Fibroblast of lung (primary cell): Measurements from ENCODE around the gene CEP164. TPM values are rescaled to one million over a fixed set of nuclear protein-coding genes. Genes with fewer than 3 reads are reported as not detected.

ENCODE experiments used
- DNase-seq, 2 donors: peaks; one replicate each; pipeline versions ENCODE4 v3.0.0 to v3.0.0-alpha.2; 2010; ENCODE audit warnings: low read depth in 2 of 2
- H2AFZ ChIP-seq: 2 replicates; pipeline ENCODE4 v1.5.1; 2012; ENCODE audit warnings: low read length, control low read depth, inconsistent platforms
- H3K27ac ChIP-seq: 2 replicates; pipeline ENCODE4 v1.5.1; 2011; ENCODE audit warnings: low read length, control low read depth; ENCODE audit not compliant: insufficient read depth
- H3K27me3 ChIP-seq: 2 replicates; pipeline ENCODE4 v1.5.1; 2011; ENCODE audit warnings: mild to moderate bottlenecking, low read length; ENCODE audit not compliant: control insufficient read depth, insufficient read depth
- H3K36me3 ChIP-seq: 2 replicates; pipeline ENCODE4 v1.5.1; 2011; ENCODE audit warnings: low read length; ENCODE audit not compliant: control insufficient read depth, insufficient read depth
- H3K4me1 ChIP-seq: 2 replicates; pipeline ENCODE4 v1.5.1; 2011; ENCODE audit warnings: low read length; ENCODE audit not compliant: control insufficient read depth, insufficient read depth; ENCODE audit errors: extremely low read depth
- H3K4me2 ChIP-seq: 2 replicates; pipeline ENCODE4 v1.5.1; 2011; ENCODE audit warnings: low read length, control low read depth; ENCODE audit not compliant: insufficient read depth; ENCODE audit errors: extremely low read depth
- H3K4me3 ChIP-seq, 4 experiments: fragments of 200-600 bp in 1 of 4; sonication (generic) in 1 of 4; replicated peaks in 1 of 4; 2 replicates each; pipeline ENCODE4 v1.5.1; 2011 to 2016; ENCODE audit warnings: low read length in 4 of 4, low read depth in 3 of 4, mild to moderate bottlenecking in 3 of 4, control low read depth in 2 of 4, inconsistent platforms in 1 of 4, mixed read lengths in 1 of 4; ENCODE audit not compliant: insufficient read depth in 1 of 4; ENCODE audit errors: control extremely low read depth in 1 of 4
- H3K79me2 ChIP-seq: 2 replicates; pipeline ENCODE4 v1.5.1; 2012; ENCODE audit warnings: mild to moderate bottlenecking, low read length, inconsistent platforms; ENCODE audit not compliant: control insufficient read depth, insufficient read depth
- H3K9ac ChIP-seq: 2 replicates; pipeline ENCODE4 v1.5.1; 2011; ENCODE audit warnings: mild to moderate bottlenecking, low read length, control low read depth; ENCODE audit not compliant: insufficient read depth
- H3K9me3 ChIP-seq: 2 replicates; pipeline ENCODE4 v1.5.1; 2012; ENCODE audit warnings: low read depth, low read length; ENCODE audit not compliant: control insufficient read depth, insufficient read depth
- H4K20me1 ChIP-seq: 2 replicates; pipeline ENCODE4 v1.5.1; 2011; ENCODE audit warnings: low read length; ENCODE audit not compliant: control insufficient read depth, insufficient read depth; ENCODE audit errors: extremely low read depth
- EZH2 ChIP-seq: IDR thresholded peaks from 2 replicates; pipeline ENCODE4 v1.5.1; 2012; ENCODE audit warnings: low read length, control low read depth, mild to moderate bottlenecking; ENCODE audit errors: missing control alignments
- polyA plus RNA-seq, 2 donors: library from polyadenylated mRNA; depleted of rRNA in 1 of 2; stranded (reverse) in 1 of 2; unstranded in 1 of 2; fragments of >200 nt; gene quantifications; 2 replicates each; pipeline ENCODE4 v1.2.1, GENCODE V29; 2011 to 2012; ENCODE audit warnings: missing spikeins in 1 of 2
- total RNA-seq: library from RNA; depleted of rRNA; stranded (reverse); fragments of >200 nt; gene quantifications from 2 replicates; pipeline ENCODE4 v1.2.1, GENCODE V29; 2014
- TF ChIP-seq, protein P1 (sequence below), 2 donors: IDR thresholded peaks in 1 of 2; conservative IDR thresholded peaks in 1 of 2; 1 replicate in 1 of 2; 2 replicates in 1 of 2; pipeline ENCODE4 v1.5.1; 2011 to 2012; ENCODE audit warnings: low read length in 2 of 2, control low read depth in 1 of 2, inconsistent platforms in 1 of 2, low read depth in 1 of 2, mild to moderate bottlenecking in 1 of 2

The CEP164 gene
- total and polyA plus RNA-seq, 2 donors (not counting 1 experiment from before 2014, with no cell fraction given) = 16.1 to 33.5 TPM

DNA sequence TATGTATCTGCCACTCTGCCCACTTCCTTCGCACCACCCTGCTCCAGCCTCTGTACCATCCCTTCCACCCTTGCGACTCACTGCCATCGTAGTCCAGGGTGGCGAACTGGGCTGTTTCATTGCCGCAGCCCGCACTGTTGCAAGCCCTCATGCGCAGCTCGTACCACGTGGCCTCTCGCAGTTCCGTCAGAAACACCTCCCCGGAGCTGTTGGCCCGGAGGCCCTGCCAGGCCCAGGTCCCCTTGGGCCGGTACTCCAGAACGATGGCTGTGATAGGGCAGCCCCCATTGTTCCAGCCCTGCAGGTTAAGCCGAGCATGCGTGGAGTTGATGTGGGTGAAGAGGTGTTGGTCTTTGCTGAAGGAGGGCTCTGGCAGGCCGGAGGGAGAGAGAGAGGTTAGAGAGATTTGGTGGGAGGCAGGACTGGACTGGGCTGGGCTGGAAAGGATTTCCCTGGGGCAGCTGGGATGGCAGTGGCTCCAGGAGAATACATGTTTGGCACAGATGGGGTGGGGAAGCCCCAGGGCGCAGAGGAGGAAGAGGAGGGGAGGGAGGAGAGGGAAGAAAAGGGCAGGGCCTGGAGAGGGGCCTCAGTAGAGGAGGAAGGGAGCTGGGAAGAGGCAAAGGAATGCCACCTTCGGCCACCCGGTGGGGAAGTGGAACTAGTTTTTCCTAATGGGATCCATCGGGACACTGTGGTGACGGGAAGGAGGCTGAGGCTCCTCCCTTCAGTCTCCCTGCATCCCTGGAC is 109.6 kb downstream of the CEP164 start:
- Histone ChIP-seq H3K27me3 (peaks cover under 1% of the 10 kb centered on the region), H3K4me1 (no peaks in the 10 kb centered on the region), H2AFZ (no peak overlapping the region), H4K20me1 (no peaks in the 10 kb centered on the region), H3K36me3 (no peaks in the 10 kb centered on the region), H3K4me3 (no peak overlapping the region), H3K9ac (no peak overlapping the region), H3K27ac (no peak overlapping the region), H3K9me3 (no peaks in the 10 kb centered on the region), H3K4me2 (no peak overlapping the region), H3K79me2 (no peaks in the 10 kb centered on the region)
- TF ChIP-seq, protein P1, sequence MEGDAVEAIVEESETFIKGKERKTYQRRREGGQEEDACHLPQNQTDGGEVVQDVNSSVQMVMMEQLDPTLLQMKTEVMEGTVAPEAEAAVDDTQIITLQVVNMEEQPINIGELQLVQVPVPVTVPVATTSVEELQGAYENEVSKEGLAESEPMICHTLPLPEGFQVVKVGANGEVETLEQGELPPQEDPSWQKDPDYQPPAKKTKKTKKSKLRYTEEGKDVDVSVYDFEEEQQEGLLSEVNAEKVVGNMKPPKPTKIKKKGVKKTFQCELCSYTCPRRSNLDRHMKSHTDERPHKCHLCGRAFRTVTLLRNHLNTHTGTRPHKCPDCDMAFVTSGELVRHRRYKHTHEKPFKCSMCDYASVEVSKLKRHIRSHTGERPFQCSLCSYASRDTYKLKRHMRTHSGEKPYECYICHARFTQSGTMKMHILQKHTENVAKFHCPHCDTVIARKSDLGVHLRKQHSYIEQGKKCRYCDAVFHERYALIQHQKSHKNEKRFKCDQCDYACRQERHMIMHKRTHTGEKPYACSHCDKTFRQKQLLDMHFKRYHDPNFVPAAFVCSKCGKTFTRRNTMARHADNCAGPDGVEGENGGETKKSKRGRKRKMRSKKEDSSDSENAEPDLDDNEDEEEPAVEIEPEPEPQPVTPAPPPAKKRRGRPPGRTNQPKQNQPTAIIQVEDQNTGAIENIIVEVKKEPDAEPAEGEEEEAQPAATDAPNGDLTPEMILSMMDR (conservative IDR thresholded peaks at IDR 0.05 in 1 of 2, IDR thresholded peaks at IDR 0.05 in 1 of 2; ENCODE audit: low read depth in 1 of 2, low read length in 2 of 2) = no peak
- TF ChIP-seq EZH2 = no peak
- DNase-seq = no peak

DNA sequence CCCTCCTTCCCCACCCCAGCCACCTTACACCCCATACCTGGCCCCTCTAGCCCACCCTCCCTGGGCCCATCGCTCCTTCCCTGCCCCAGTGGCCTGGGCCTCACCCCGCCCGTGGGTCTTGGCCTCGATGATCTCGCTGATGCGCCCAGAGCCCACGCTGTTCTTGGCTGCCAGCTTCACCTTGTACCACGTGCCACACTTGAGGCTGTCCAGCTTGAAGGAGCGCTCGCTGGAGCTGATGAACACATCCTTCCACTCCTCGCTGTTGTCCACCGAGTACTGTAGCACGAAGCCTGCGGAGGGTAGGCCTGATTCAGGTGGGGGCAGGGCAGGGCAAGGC is 110.1 kb downstream of the CEP164 start:
- Histone ChIP-seq H3K79me2 (no peaks in the 10 kb centered on the region), H4K20me1 (no peaks in the 10 kb centered on the region), H3K4me2 (no peak overlapping the region), H2AFZ (no peak overlapping the region), H3K9me3 (no peaks in the 10 kb centered on the region), H3K4me3 (no peak overlapping the region), H3K27me3 (no peaks in the 10 kb centered on the region), H3K4me1 (no peaks in the 10 kb centered on the region), H3K9ac (no peak overlapping the region), H3K27ac (no peak overlapping the region), H3K36me3 (no peaks in the 10 kb centered on the region)
- DNase-seq = no peak
- TF ChIP-seq EZH2 = no peak
- TF ChIP-seq, protein P1 (conservative IDR thresholded peaks at IDR 0.05 in 1 of 2, IDR thresholded peaks at IDR 0.05 in 1 of 2; ENCODE audit: low read depth in 1 of 2, low read length in 2 of 2) = no peak

DNA sequence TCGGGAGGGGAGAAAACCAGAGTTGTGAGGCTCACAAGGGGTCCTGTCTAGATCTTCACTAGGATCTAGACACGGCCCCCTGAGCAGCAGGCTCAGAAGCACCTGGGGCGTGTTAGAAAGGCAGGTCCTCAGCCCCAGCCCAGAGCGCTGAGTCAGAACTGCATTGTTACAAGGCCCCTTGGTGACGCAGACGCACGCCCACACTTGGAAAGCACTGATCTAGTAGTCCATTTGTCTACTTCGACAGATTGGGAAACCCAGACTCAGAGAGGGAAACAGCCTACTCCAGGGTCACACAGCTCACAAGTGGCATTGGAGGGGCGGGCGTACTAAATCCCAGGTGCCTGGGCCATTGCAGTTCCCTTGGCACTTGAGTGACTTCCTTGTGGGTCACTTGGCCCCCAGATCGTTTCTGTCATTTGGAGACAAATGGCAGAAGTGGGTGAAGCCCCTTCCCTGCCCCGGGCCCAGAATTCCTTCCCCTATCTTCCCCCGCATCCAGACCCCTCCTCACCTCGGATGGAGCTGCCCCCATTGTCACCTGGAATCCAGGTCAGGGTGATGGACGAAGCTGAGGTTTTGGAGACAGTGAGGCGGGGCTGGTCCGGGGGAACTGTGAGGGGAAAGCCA is 110.8 kb downstream of the CEP164 start:
- peak in 1 of 2 donors; percentile 68 for DNase-seq
- no peak for TF ChIP-seq EZH2
- TF ChIP-seq, protein P1 (conservative IDR thresholded peaks at IDR 0.05 in 1 of 2, IDR thresholded peaks at IDR 0.05 in 1 of 2; ENCODE audit: low read depth in 1 of 2, low read length in 2 of 2) = no peak
- H3K27ac ChIP-seq = no peak overlapping the region
- no peaks in the 10 kb centered on the region for H3K36me3 ChIP-seq
- H3K9ac ChIP-seq = no peak overlapping the region
- H4K20me1 ChIP-seq = no peaks in the 10 kb centered on the region
- H3K4me3 ChIP-seq = no peak overlapping the region
- H3K27me3 ChIP-seq = peaks cover 3% of the 10 kb centered on the region
- no peaks in the 10 kb centered on the region for H3K79me2 ChIP-seq
- no peak overlapping the region for H3K4me2 ChIP-seq
- H3K4me1 ChIP-seq = no peaks in the 10 kb centered on the region
- no peak overlapping the region for H2AFZ ChIP-seq
- no peaks in the 10 kb centered on the region for H3K9me3 ChIP-seq
